ENCODE measurements around the gene VCL.

DNA sequence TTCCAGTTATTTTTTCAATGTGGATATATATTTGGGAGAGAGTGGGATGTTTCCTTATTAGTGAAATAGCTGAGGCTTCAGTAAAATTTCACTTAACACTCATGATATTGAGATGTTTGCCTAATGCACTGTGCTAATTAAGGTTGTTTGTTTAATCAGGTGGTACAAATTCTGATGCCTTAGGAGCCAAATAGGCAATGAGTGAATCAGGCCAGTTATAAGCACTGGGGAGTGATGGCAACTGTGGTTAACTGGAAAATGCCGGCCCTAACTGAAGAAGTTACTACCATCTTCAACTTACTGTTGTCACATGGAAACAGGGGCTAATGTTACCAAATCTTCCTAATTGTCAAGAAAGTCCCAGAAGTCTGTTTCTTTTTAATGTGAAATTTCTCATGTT lies 32.0 kb downstream of the VCL start:
- TF ChIP-seq POLR2AphosphoS5 (IDR thresholded peaks at IDR 0.05; ENCODE audit: low read depth) (no peak), SPI1 (IDR thresholded peaks at IDR 0.05; ENCODE audit: borderline replicate concordance, low read depth) (no peak)
- TF ChIP-seq, protein P1, sequence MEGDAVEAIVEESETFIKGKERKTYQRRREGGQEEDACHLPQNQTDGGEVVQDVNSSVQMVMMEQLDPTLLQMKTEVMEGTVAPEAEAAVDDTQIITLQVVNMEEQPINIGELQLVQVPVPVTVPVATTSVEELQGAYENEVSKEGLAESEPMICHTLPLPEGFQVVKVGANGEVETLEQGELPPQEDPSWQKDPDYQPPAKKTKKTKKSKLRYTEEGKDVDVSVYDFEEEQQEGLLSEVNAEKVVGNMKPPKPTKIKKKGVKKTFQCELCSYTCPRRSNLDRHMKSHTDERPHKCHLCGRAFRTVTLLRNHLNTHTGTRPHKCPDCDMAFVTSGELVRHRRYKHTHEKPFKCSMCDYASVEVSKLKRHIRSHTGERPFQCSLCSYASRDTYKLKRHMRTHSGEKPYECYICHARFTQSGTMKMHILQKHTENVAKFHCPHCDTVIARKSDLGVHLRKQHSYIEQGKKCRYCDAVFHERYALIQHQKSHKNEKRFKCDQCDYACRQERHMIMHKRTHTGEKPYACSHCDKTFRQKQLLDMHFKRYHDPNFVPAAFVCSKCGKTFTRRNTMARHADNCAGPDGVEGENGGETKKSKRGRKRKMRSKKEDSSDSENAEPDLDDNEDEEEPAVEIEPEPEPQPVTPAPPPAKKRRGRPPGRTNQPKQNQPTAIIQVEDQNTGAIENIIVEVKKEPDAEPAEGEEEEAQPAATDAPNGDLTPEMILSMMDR (IDR thresholded peaks at IDR 0.05; ENCODE audit: insufficient read depth, low read length): no peak

All from HL-60 (cell line).